A549 (cell line): ENCODE measurements around the gene NSMF. TPM values are rescaled to one million over a fixed set of nuclear protein-coding genes. Genes with fewer than 3 reads are reported as not detected.

Source experiments
- ATAC-seq, 2 experiments: fragments of 200-7000 bp in 1 of 2; fragments of >200 bp in 1 of 2; cut with Nextera tagmentation in 1 of 2; cut with Tn5 transposase in 1 of 2; 3 replicates each; pipeline versions ENCODE4 v1.8.0 to v1.9.1; 2018 to 2020; ENCODE audit warnings: mild to moderate bottlenecking in 1 of 2, moderate library complexity in 1 of 2
- CTCF ChIA-PET: fragments of 300-600 bp; sonication (Branson Sonifier 250); formaldehyde crosslinking; extraction: SDS; loops from one replicate; lab custom pipeline; 2021; ENCODE audit warnings: antibody characterized with exemption, inconsistent platforms; lab: Yijun Ruan, JAX
- POLR2A ChIA-PET: fragments of 350-600 bp; formaldehyde crosslinking; extraction: SDS; loops from one replicate; lab custom pipeline; 2021; ENCODE audit warnings: antibody characterized with exemption, inconsistent platforms; lab: Yijun Ruan, JAX
- DNase-seq, 2 experiments: peaks; one replicate each; pipeline versions ENCODE4 v3.0.0 to v3.0.0-alpha.2; 2011 to 2016; ENCODE audit warnings: low read depth in 1 of 2, low spot score in 1 of 2
- FAIRE-seq: peaks from 2 replicates; lab custom pipeline; 2011; peaks lifted over from hg19 to GRCh38; lab: Jason Lieb, UNC
- H3K27ac ChIP-seq, 2 experiments: fragments of >200 bp; sonication (Bioruptor Twin); formaldehyde crosslinking; 3 replicates each; pipeline ENCODE4 v1.5.1; 2016 to 2017
- H3K4me1 ChIP-seq: fragments of >200 bp; sonication (Bioruptor Twin); formaldehyde crosslinking; 3 replicates; pipeline ENCODE4 v1.6.1; 2016
- H3K4me2 ChIP-seq: fragments of >200 bp; sonication (Bioruptor Twin); formaldehyde crosslinking; 3 replicates; pipeline ENCODE4 v1.6.1; 2016
- H3K4me3 ChIP-seq: fragments of >200 bp; sonication (Bioruptor Twin); formaldehyde crosslinking; 3 replicates; pipeline ENCODE4 v1.5.1; 2016
- H3K9me3 ChIP-seq: fragments of >200 bp; sonication (Bioruptor Twin); formaldehyde crosslinking; 3 replicates; pipeline ENCODE4 v1.6.1; 2016
- BCL3 ChIP-seq: fragments of >200 bp; sonication (Bioruptor Twin); formaldehyde crosslinking; IDR thresholded peaks from 3 replicates; pipeline ENCODE4 v1.6.1; 2016
- EHF ChIP-seq: fragments of 250-450 bp; sonication (Bioruptor Pico); IDR thresholded peaks from 2 replicates; pipeline ENCODE4 v1.5.0; 2020; ENCODE audit warnings: mild to moderate bottlenecking
- EHMT2 ChIP-seq: fragments of 200-600 bp; sonication (generic); IDR thresholded peaks from 2 replicates; pipeline ENCODE4 v1.6.1; 2016; ENCODE audit warnings: antibody characterized with exemption, low read depth, mild to moderate bottlenecking, moderate library complexity
- ESRRA ChIP-seq: fragments of 150-350 bp; IDR thresholded peaks from 2 replicates; pipeline ENCODE4 v1.6.1; 2014; ENCODE audit warnings: mild to moderate bottlenecking, low read length, borderline replicate concordance
- FOXS1 ChIP-seq: fragments of 250-450 bp; sonication (Bioruptor Pico); IDR thresholded peaks from 2 replicates; pipeline ENCODE4 v1.5.0; 2020; ENCODE audit warnings: mild to moderate bottlenecking, moderate library complexity
- GATA3 ChIP-seq: IDR thresholded peaks from 2 replicates; pipeline ENCODE4 v1.6.1; 2012; ENCODE audit warnings: borderline replicate concordance
- HOXA7 ChIP-seq: fragments of 250-450 bp; sonication (Bioruptor Pico); IDR thresholded peaks from 2 replicates; pipeline ENCODE4 v1.5.0; 2020; ENCODE audit warnings: mild to moderate bottlenecking, moderate library complexity
- JUN ChIP-seq, 2 experiments: fragments of >200 bp; sonication (Bioruptor Twin); formaldehyde crosslinking; IDR thresholded peaks; 2 replicates in 1 of 2; 3 replicates in 1 of 2; pipeline ENCODE4 v1.6.1; 2016 to 2017
- JUNB ChIP-seq: fragments of >200 bp; sonication (Bioruptor Twin); formaldehyde crosslinking; IDR thresholded peaks from 2 replicates; pipeline ENCODE4 v1.6.1; 2016
- KDM1A ChIP-seq: fragments of 200-600 bp; sonication (generic); IDR thresholded peaks from 2 replicates; pipeline ENCODE4 v1.6.1; 2016; ENCODE audit warnings: low read depth, mild to moderate bottlenecking
- KDM5A ChIP-seq: fragments of 200-600 bp; sonication (generic); IDR thresholded peaks from 2 replicates; pipeline ENCODE4 v1.6.1; 2016; ENCODE audit warnings: antibody characterized with exemption, mild to moderate bottlenecking
- MAZ ChIP-seq: fragments of 150-350 bp; IDR thresholded peaks from 2 replicates; pipeline ENCODE4 v1.6.1; 2014; ENCODE audit warnings: antibody characterized with exemption, low read depth, low read length, borderline replicate concordance
- POLR2A ChIP-seq: IDR thresholded peaks from 2 replicates; pipeline ENCODE4 v1.6.1; 2012; ENCODE audit warnings: mild to moderate bottlenecking, low read length
- RAD21 ChIP-seq, 2 experiments: fragments of >200 bp in 1 of 2; sonication (Bioruptor Twin) in 1 of 2; formaldehyde crosslinking in 1 of 2; IDR thresholded peaks in 1 of 2; conservative IDR thresholded peaks in 1 of 2; 2 replicates in 1 of 2; 3 replicates in 1 of 2; pipeline ENCODE4 v1.6.1; 2012 to 2018; ENCODE audit warnings: inconsistent platforms in 1 of 2
- RARB ChIP-seq: fragments of 250-450 bp; sonication (Bioruptor Pico); IDR thresholded peaks from 2 replicates; pipeline ENCODE4 v1.8.0; 2021; ENCODE audit warnings: mild to moderate bottlenecking, moderate library complexity
- RCOR1 ChIP-seq: fragments of 150-350 bp; IDR thresholded peaks from 2 replicates; pipeline ENCODE4 v1.6.1; 2014; ENCODE audit warnings: antibody characterized with exemption, low read length, low read depth
- RNF2 ChIP-seq: fragments of 200-600 bp; sonication (generic); IDR thresholded peaks from 2 replicates; pipeline ENCODE4 v1.6.1; 2016; ENCODE audit warnings: low read depth, mild to moderate bottlenecking, antibody characterized with exemption, moderate library complexity, borderline replicate concordance
- TP53 ChIP-seq: fragments of 250-450 bp; sonication (Bioruptor Pico); IDR thresholded peaks from 2 replicates; pipeline ENCODE4 v1.5.0; 2021; ENCODE audit warnings: mild to moderate bottlenecking, moderate library complexity
- USF2 ChIP-seq: fragments of 450-650 bp; IDR thresholded peaks from 2 replicates; pipeline ENCODE4 v1.6.1; 2014; ENCODE audit warnings: antibody characterized with exemption
- ZFP36 ChIP-seq: fragments of 450-650 bp; IDR thresholded peaks from 2 replicates; pipeline ENCODE4 v1.6.1; 2014; ENCODE audit warnings: borderline replicate concordance; ENCODE audit not compliant: partially characterized antibody
- ZSCAN20 ChIP-seq: fragments of 250-450 bp; sonication (Bioruptor Pico); IDR thresholded peaks from 2 replicates; pipeline ENCODE4 v1.8.0; 2022; ENCODE audit warnings: mild to moderate bottlenecking, moderate library complexity
- WGBS: methylation state at CpG from one replicate; pipeline ENCODE4 v1.1.6; 2017; ENCODE audit errors: missing lambda C conversion rate; 5-methylcytosine and 5-hydroxymethylcytosine counted together
- polyA plus RNA-seq, 4 experiments: library from polyadenylated mRNA; depleted of rRNA in 3 of 4; stranded (reverse); fragments of >200 nt; fragmentation: RNase III in 1 of 4; extraction: RNeasy Plus Mini Kit Qiagen cat#74134 plus additional on column Dnase treatment in 1 of 4; gene quantifications; 2 replicates in 3 of 4; 3 replicates in 1 of 4; pipeline ENCODE4 v1.2.3, GENCODE V29; 2011 to 2017
- TF ChIP-seq, protein P1 (sequence below): fragments of 250-450 bp; sonication (Bioruptor Pico); IDR thresholded peaks from 2 replicates; pipeline ENCODE4 v1.5.0; 2020; ENCODE audit warnings: low read depth, mild to moderate bottlenecking, moderate library complexity
- TF ChIP-seq, protein P2 (sequence below): IDR thresholded peaks from 2 replicates; pipeline ENCODE4 v1.6.1; 2012

Gene NSMF
- polyA plus RNA-seq, 2 of the 4 experiments (the other 2 are of a cell fraction): 16.0 to 29.2 TPM

DNA sequence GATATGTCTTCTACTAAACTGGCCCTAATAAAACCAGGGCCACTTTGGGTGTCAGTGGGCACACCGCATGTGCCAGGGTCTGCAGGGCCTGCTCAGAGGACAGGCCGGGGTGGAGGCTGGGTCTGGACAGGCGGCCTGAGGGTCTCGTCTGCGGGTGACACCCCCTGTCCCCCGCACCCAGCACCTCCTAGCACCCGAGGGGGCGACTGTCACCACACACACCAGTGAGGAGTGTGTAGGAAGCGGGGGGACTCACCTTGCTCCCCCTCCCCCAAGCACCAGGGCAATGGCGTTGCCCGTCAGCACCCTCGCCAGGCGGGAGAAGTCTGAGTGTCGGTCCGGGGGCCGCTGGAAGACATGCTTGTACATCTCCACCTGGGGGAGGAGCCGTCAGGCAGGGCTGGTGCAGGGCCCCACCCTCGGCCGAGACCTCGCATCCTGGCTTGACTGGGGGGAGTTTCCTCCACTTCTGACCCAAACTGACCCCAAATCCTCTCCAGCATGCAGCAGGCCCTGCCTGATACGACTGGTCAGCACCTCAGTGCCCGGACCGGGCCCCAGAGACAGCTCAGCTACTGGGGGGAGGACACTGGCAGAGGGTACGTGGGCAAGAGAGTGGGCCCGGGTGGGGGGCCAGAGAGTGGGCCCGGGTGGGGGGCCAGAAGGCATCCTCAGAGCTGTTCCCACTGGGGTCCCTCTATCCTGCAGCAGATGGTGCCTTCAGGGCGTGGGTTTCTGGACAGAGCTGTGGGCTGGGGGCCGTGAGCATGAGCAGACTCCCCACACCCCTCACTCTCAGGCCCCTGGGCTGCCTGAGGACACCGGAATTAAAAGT, 18.9 kb upstream of the NSMF start:
- ATAC-seq: no peak
- POLR2A ChIA-PET: no interaction called here
- H3K27ac ChIP-seq: no peak overlapping the region
- H3K4me3 ChIP-seq: no peak overlapping the region
- CTCF ChIA-PET: interaction anchor here (0.8 to 1.7 kb wide), 3 partner anchors 10 to 55 kb away, joined by 3 to 6 read pairs (median 3); partner anchors contain the start of genes EXD3 and NOXA1
- no peak for TF ChIP-seq MAZ
- no peak for TF ChIP-seq TP53 (CRISPR knock-in tag)
- TF ChIP-seq RNF2: no peak
- no peak for TF ChIP-seq KDM5A
- TF ChIP-seq, protein P1, sequence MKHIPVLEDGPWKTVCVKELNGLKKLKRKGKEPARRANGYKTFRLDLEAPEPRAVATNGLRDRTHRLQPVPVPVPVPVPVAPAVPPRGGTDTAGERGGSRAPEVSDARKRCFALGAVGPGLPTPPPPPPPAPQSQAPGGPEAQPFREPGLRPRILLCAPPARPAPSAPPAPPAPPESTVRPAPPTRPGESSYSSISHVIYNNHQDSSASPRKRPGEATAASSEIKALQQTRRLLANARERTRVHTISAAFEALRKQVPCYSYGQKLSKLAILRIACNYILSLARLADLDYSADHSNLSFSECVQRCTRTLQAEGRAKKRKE (CRISPR knock-in tag): no peak
- TF ChIP-seq JUN (IDR thresholded peaks at IDR 0.05): no peak
- no peak for TF ChIP-seq HOXA7 (CRISPR knock-in tag)
- no peak overlapping the region for H3K4me2 ChIP-seq
- no peak for DNase-seq
- H3K4me1 ChIP-seq: peaks cover 11% of the 10 kb centered on the region
- 93% methylated on average over 5 of the region's 29 CpGs for WGBS
- no peak for FAIRE-seq
- H3K9me3 ChIP-seq: peaks cover 17% of the 10 kb centered on the region

GRCh38 chr9:137476856-137477255, 17.7 kb upstream of the NSMF start:
- no peak for FAIRE-seq
- ChIA-PET CTCF (no interaction called here), POLR2A (no interaction called here)
- Histone ChIP-seq H3K4me3 (no peak overlapping the region), H3K4me2 (no peak overlapping the region), H3K27ac (no peak overlapping the region), H3K4me1 (peaks cover 2% of the 10 kb centered on the region), H3K9me3 (peaks cover 17% of the 10 kb centered on the region)
- no peak for ATAC-seq
- WGBS: 81% methylated on average over 7 of the region's 11 CpGs
- no peak for TF ChIP-seq JUNB
- no peak for TF ChIP-seq RNF2
- no peak for TF ChIP-seq ZSCAN20 (CRISPR knock-in tag)
- no peak for DNase-seq

GRCh38 chr9:137475666-137476065, 16.5 kb upstream of the NSMF start:
- no peak for DNase-seq
- no peak for TF ChIP-seq HOXA7 (CRISPR knock-in tag)
- TF ChIP-seq, all 56 proteins: peak for 0
- Histone ChIP-seq H3K4me2 (no peak overlapping the region), H3K4me3 (no peak overlapping the region), H3K27ac (no peak overlapping the region), H3K9me3 (peaks cover 17% of the 10 kb centered on the region), H3K4me1 (no peaks in the 10 kb centered on the region)
- ATAC-seq: no peak
- CTCF ChIA-PET: no interaction called here
- FAIRE-seq: peak; percentile 56
- POLR2A ChIA-PET: no interaction called here
- WGBS: 23% methylated on average over 3 of the region's 3 CpGs

GRCh38 chr9:137474271-137474670, 15.1 kb upstream of the NSMF start:
- peaks cover 17% of the 10 kb centered on the region for H3K9me3 ChIP-seq
- ChIA-PET CTCF (interaction anchor here (1.2 to 1.5 kb wide), 2 partner anchors 10 to 15 kb away, joined by 3 to 4 read pairs; no protein-coding TSS in a partner anchor), POLR2A (no interaction called here)
- H3K4me1 ChIP-seq: no peaks in the 10 kb centered on the region
- H3K4me2 ChIP-seq: no peak overlapping the region
- no peak overlapping the region for H3K27ac ChIP-seq
- no peak for ATAC-seq
- DNase-seq: no peak
- no peak for FAIRE-seq
- TF ChIP-seq EHMT2: no peak
- TF ChIP-seq USF2: no peak
- TF ChIP-seq JUNB: no peak
- 77% methylated on average over 18 of the region's 18 CpGs for WGBS
- H3K4me3 ChIP-seq: no peak overlapping the region

DNA sequence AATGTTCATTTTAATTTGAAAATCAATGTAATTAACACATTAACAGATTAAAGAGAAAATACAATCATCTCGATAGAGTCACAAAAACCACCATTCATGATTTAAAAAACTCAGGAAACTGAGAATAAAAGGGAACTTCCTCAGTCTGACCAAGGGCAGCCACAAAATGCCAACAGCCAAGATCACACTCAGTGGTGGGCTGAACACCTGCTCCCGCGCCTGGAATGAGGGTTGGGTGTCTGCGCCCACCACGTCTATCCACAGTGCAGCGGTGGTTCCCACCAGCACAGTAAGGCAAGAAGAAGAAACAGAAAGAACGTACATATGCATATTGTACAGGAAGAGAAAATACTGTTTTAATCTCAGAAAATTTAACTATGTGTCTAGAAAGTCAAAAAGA, 11.7 kb upstream of the NSMF start:
- no peak for TF ChIP-seq ESRRA
- TF ChIP-seq POLR2A: no peak
- TF ChIP-seq EHF: no peak
- TF ChIP-seq RARB (CRISPR knock-in tag): no peak
- TF ChIP-seq FOXS1 (CRISPR knock-in tag): no peak
- no peak for TF ChIP-seq ZFP36
- TF ChIP-seq, protein P2, sequence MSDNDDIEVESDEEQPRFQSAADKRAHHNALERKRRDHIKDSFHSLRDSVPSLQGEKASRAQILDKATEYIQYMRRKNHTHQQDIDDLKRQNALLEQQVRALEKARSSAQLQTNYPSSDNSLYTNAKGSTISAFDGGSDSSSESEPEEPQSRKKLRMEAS: no peak
- TF ChIP-seq GATA3: no peak
- no peak for TF ChIP-seq RCOR1
- no peak for TF ChIP-seq USF2
- TF ChIP-seq KDM1A: no peak
- TF ChIP-seq BCL3: no peak
- no peak for TF ChIP-seq ZSCAN20 (CRISPR knock-in tag)
- no peak for TF ChIP-seq RAD21 (conservative IDR thresholded peaks at IDR 0.05 in 1 of 2, IDR thresholded peaks at IDR 0.05 in 1 of 2)
- POLR2A ChIA-PET: no interaction called here
- no peak for ATAC-seq

More for the DNA sequence above, 11.7 kb upstream of the NSMF start:
- H3K4me3 ChIP-seq: no peak overlapping the region
- no peak overlapping the region for H3K4me2 ChIP-seq
- H3K9me3 ChIP-seq: peaks cover 9% of the 10 kb centered on the region
- 86% methylated on average over 7 of the region's 7 CpGs for WGBS
- H3K4me1 ChIP-seq: no peaks in the 10 kb centered on the region
- no peak overlapping the region for H3K27ac ChIP-seq
- DNase-seq: no peak
- CTCF ChIA-PET: no interaction called here
- FAIRE-seq: no peak
